Ammon's horn (tissue), 1 donor: Measurements from ENCODE around the gene CTNNA1.
A peak's percentile ranks its signal among the peaks of the same experiment; 100 is the strongest.

Source experiments
- DNase-seq: peaks from one replicate; pipeline ENCODE4 v3.0.0-alpha.2; 2016; ENCODE audit warnings: low spot score

Gene CTNNA1

GRCh38 chr5:138850865-138851435 lies 97.7 kb downstream of the CTNNA1 start:
- DNase-seq, result no peak

- no peak for DNase-seq
These were observed 99.9 kb downstream of the CTNNA1 start for GRCh38 chr5:138853132-138853531.

- no peak for DNase-seq
These were observed 113.8 kb downstream of the CTNNA1 start for GRCh38 chr5:138867011-138867410.

- DNase-seq, result no peak
These were observed 115.8 kb downstream of the CTNNA1 start for GRCh38 chr5:138869038-138869437.

- peak; percentile 59 for DNase-seq
These were observed 116.7 kb downstream of the CTNNA1 start for GRCh38 chr5:138869763-138870500.

- DNase-seq, result peak; percentile 62
These were observed 117.4 kb downstream of the CTNNA1 start for GRCh38 chr5:138870611-138871010.

GRCh38 chr5:138872841-138873465 lies 119.7 kb downstream of the CTNNA1 start:
- DNase-seq, result peak; percentile 19

GRCh38 chr5:138873466-138874221 lies 120.4 kb downstream of the CTNNA1 start:
- DNase-seq, result peak; percentile 36

- DNase-seq, result peak; percentile 79
These were observed 121.0 kb downstream of the CTNNA1 start for GRCh38 chr5:138874241-138874640.

- peak; percentile 91 for DNase-seq
These were observed 121.7 kb downstream of the CTNNA1 start, which contains the start of gene LRRTM2 for GRCh38 chr5:138874771-138875551. Gene LRRTM2 (minus strand): TSS chr5:138875335. CDS start chr5:138874911, 424 bp downstream.

- no peak for DNase-seq
These were observed 122.3 kb downstream of the CTNNA1 start for GRCh38 chr5:138875552-138875875.

- no peak for DNase-seq
These were observed 122.7 kb downstream of the CTNNA1 start for GRCh38 chr5:138875946-138876345.

- DNase-seq, result no peak
These were observed 123.6 kb downstream of the CTNNA1 start for GRCh38 chr5:138876811-138877210.

- DNase-seq, result no peak
These were observed 125.4 kb downstream of the CTNNA1 start for GRCh38 chr5:138878437-138879235.

GRCh38 chr5:138883211-138883610 lies 130.0 kb downstream of the CTNNA1 start:
- no peak for DNase-seq

GRCh38 chr5:138884094-138884493 lies 130.9 kb downstream of the CTNNA1 start:
- no peak for DNase-seq

- DNase-seq, result no peak
These were observed 131.3 kb downstream of the CTNNA1 start for GRCh38 chr5:138884554-138884953.

GRCh38 chr5:138889994-138890393 lies 136.8 kb downstream of the CTNNA1 start:
- no peak for DNase-seq

GRCh38 chr5:138890644-138891043 lies 137.4 kb downstream of the CTNNA1 start:
- no peak for DNase-seq

GRCh38 chr5:138895918-138896317 lies 142.7 kb downstream of the CTNNA1 start:
- DNase-seq, result no peak

- DNase-seq, result no peak
These were observed 145.1 kb downstream of the CTNNA1 start for GRCh38 chr5:138898299-138898698.
